ENCODE results near the gene HNRNPAB. TPM values are rescaled to one million over a fixed set of nuclear protein-coding genes. Genes with fewer than 3 reads are reported as not detected.

HNRNPAB gene
- total and polyA plus RNA-seq, 9 of the 15 experiments (the other 6 are each of a cell fraction or from before 2014, with no cell fraction given): 34.6 to 425 (median 236) TPM

DNA sequence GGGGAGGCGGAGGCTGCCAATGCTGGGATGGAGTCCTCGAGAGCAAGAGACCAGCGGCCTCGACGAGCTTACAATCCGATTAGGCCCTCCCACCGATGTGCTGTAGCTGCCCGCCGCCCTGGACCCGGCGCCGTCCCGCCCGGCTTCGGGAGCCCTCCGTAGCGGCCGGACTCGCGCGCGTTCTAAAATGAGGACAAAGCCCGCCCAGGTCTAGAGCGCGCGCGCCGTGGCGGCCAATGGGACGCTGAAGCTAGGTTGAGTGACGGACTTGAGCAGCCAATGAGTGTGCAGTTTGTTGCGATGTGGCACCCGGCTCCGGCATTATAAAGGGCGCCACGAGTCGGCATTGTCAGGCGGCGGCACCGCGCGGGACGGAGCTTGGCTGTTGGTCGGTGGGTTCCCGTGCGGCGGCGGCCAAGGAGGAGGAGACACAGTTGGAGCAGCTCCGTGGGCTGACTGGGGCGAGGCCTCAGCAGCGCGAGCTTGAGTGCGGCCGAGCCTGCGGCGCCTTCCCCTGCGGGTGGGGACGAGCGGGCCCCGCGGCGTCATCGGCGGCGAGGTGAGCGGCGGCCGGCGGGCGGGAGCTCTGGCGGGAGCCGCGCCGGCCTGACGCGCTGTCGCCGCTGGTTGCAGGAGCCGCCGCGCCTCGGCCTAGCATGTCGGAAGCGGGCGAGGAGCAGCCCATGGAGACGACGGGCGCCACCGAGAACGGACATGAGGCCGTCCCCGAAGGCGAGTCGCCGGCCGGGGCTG, at the start of gene HNRNPAB (continued):
- TF ChIP-seq, protein P1, sequence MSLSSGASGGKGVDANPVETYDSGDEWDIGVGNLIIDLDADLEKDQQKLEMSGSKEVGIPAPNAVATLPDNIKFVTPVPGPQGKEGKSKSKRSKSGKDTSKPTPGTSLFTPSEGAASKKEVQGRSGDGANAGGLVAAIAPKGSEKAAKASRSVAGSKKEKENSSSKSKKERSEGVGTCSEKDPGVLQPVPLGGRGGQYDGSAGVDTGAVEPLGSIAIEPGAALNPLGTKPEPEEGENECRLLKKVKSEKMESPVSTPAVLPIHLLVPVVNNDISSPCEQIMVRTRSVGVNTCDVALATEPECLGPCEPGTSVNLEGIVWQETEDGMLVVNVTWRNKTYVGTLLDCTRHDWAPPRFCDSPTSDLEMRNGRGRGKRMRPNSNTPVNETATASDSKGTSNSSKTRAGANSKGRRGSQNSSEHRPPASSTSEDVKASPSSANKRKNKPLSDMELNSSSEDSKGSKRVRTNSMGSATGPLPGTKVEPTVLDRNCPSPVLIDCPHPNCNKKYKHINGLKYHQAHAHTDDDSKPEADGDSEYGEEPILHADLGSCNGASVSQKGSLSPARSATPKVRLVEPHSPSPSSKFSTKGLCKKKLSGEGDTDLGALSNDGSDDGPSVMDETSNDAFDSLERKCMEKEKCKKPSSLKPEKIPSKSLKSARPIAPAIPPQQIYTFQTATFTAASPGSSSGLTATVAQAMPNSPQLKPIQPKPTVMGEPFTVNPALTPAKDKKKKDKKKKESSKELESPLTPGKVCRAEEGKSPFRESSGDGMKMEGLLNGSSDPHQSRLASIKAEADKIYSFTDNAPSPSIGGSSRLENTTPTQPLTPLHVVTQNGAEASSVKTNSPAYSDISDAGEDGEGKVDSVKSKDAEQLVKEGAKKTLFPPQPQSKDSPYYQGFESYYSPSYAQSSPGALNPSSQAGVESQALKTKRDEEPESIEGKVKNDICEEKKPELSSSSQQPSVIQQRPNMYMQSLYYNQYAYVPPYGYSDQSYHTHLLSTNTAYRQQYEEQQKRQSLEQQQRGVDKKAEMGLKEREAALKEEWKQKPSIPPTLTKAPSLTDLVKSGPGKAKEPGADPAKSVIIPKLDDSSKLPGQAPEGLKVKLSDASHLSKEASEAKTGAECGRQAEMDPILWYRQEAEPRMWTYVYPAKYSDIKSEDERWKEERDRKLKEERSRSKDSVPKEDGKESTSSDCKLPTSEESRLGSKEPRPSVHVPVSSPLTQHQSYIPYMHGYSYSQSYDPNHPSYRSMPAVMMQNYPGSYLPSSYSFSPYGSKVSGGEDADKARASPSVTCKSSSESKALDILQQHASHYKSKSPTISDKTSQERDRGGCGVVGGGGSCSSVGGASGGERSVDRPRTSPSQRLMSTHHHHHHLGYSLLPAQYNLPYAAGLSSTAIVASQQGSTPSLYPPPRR (CRISPR knock-in tag; IDR thresholded peaks at IDR 0.05; ENCODE audit: borderline replicate concordance): peak; percentile 89
- TF ChIP-seq, protein P2, sequence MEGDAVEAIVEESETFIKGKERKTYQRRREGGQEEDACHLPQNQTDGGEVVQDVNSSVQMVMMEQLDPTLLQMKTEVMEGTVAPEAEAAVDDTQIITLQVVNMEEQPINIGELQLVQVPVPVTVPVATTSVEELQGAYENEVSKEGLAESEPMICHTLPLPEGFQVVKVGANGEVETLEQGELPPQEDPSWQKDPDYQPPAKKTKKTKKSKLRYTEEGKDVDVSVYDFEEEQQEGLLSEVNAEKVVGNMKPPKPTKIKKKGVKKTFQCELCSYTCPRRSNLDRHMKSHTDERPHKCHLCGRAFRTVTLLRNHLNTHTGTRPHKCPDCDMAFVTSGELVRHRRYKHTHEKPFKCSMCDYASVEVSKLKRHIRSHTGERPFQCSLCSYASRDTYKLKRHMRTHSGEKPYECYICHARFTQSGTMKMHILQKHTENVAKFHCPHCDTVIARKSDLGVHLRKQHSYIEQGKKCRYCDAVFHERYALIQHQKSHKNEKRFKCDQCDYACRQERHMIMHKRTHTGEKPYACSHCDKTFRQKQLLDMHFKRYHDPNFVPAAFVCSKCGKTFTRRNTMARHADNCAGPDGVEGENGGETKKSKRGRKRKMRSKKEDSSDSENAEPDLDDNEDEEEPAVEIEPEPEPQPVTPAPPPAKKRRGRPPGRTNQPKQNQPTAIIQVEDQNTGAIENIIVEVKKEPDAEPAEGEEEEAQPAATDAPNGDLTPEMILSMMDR (IDR thresholded peaks at IDR 0.05 in 2 of 3, conservative IDR thresholded peaks at IDR 0.05 in 1 of 3; ENCODE audit: insufficient read depth in 2 of 3, low read depth in 1 of 3, low read length in 3 of 3): no peak
- TF ChIP-seq, protein P3, sequence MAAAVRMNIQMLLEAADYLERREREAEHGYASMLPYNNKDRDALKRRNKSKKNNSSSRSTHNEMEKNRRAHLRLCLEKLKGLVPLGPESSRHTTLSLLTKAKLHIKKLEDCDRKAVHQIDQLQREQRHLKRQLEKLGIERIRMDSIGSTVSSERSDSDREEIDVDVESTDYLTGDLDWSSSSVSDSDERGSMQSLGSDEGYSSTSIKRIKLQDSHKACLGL (CRISPR knock-in tag; IDR thresholded peaks at IDR 0.05; ENCODE audit: borderline replicate concordance, poor library complexity, severe bottlenecking): peak; percentile 71
- TF ChIP-seq ELF4 (CRISPR knock-in tag; IDR thresholded peaks at IDR 0.05) (no peak), SMC3 (conservative IDR thresholded peaks at IDR 0.05; ENCODE audit: insufficient read depth, low read depth, low read length) (no peak), MCM2 (IDR thresholded peaks at IDR 0.05; ENCODE audit: low read depth) (no peak), BHLHE40 (IDR thresholded peaks at IDR 0.05; ENCODE audit: low read length) (no peak; the same call in 1 of the 2 replicates), ZNF324 (CRISPR knock-in tag; IDR thresholded peaks at IDR 0.05) (no peak), SRSF3 (IDR thresholded peaks at IDR 0.05; ENCODE audit: insufficient read depth, low read length) (no peak), HEY1 (CRISPR knock-in tag; IDR thresholded peaks at IDR 0.05; ENCODE audit: borderline replicate concordance) (no peak)
- TF ChIP-seq, protein P4, sequence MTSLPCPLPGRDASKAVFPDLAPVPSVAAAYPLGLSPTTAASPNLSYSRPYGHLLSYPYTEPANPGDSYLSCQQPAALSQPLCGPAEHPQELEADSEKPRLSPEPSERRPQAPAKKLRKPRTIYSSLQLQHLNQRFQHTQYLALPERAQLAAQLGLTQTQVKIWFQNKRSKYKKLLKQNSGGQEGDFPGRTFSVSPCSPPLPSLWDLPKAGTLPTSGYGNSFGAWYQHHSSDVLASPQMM (CRISPR knock-in tag; IDR thresholded peaks at IDR 0.05): no peak
- TF ChIP-seq, protein P5, sequence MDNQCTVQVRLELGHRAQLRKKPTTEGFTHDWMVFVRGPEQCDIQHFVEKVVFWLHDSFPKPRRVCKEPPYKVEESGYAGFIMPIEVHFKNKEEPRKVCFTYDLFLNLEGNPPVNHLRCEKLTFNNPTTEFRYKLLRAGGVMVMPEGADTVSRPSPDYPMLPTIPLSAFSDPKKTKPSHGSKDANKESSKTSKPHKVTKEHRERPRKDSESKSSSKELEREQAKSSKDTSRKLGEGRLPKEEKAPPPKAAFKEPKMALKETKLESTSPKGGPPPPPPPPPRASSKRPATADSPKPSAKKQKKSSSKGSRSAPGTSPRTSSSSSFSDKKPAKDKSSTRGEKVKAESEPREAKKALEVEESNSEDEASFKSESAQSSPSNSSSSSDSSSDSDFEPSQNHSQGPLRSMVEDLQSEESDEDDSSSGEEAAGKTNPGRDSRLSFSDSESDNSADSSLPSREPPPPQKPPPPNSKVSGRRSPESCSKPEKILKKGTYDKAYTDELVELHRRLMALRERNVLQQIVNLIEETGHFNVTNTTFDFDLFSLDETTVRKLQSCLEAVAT (IDR thresholded peaks at IDR 0.05): peak in 1 of 2 experiments; percentile 87; a peak in 1 of 4 replicates
- TF ChIP-seq, protein P6, sequence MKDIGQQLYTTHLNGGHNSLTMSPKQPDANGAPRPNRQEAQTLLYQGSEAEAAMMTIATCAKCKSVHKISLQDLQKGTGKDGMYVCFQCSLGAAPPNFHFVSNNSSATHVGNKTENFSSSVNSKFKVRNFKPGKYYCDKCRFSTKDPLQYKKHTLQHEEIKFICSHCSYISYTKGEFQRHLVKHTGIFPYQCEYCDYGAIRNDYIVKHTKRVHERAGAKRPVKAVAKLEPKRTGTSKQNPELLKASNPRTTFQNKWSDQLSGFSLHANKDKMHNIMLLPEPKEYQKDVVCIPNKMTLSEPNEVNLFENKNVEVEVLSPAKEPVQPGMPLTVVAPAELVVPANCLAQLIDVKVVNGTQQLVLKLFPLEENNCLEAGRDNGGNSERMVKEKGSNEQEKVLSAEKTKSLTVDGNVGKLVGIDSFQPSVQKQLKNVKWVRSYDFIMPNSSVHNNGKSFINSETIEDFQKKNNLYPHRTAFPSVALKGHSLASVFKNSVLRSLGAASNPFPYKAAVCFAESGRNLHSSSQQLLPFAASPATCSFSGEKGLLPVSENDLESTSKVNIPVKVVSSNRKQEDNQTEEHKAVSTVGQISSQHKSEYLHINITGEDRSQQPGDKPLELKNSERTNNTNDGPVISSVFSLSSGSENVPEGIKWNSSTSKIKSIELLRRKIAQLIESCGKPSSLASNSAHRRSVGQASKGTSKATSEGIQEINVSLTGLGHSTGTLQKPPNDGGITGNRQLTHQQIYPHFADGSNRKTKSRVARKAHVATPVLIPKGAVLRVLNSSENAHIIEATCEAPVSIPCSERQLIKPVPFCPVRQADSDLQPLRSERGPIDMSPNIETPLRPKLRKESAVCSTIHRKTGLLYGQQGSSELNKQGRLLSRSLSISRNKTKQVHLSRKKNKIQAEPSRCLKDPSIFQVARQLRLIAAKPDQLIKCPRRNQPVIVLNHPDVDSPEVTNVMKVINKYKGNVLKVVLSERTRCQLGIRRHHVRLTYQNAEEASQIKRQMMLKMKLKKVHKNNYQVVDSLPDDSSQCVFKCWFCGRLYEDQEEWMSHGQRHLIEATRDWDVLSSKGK (CRISPR knock-in tag; IDR thresholded peaks at IDR 0.05): no peak

All from K562 (cell line).